NCI-H1417 treated with DMSO at 0.1 percent for 48 hours (cell line): ENCODE measurements around the gene ENAH.
"Not testable (repeated sequence)": the region's sequence is repeated elsewhere in the genome, so short reads cannot be mapped to it uniquely, and the experiment has no call there.

Experiments used
- DNase-seq: peaks from one replicate; lab custom pipeline; 2025; lab: John Stamatoyannopoulos, UW

Gene ENAH

DNA sequence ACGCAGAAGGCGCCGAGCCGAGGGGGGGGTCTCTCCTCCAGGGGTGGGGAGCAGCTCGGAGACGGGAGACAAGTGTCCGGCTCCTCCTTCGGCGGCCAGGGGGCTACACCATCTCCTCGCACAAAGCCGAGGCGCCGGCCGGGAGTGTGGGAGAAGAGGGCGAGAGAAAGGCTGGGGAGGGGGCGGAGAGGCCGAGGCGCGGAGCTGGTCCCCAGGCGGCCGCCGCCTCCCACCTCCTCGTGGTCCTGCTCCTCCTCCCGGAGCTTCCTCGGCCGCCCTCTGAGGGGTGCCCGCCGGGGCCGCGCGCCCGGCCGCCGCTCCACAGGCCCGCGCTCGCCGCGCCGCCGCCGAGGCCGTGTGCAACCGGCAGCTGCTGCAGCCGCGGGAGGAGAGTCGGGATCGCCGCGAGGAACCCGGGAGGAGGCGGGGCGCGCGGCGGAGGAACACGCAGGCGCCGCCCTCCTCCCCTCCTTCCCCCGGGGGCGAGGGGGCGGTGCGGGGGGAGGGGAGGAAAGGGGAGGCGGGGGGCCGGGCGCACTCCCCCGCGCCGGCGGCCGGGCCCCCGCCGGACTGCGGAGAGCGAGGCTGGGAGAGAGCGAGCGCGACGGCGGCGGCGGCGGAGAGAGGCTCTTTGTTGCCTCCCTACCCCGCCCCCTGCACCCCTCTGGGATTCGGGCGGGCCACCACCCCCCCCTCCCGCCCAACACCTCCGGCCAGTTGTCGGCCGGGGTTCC lies at the start of gene ENAH:
ENAH (minus strand) TSS at position 395 of the 734 bp plus-strand sequence. CDS start 433 bp downstream, outside the sequence.
- DNase-seq = peak; percentile 45

DNA sequence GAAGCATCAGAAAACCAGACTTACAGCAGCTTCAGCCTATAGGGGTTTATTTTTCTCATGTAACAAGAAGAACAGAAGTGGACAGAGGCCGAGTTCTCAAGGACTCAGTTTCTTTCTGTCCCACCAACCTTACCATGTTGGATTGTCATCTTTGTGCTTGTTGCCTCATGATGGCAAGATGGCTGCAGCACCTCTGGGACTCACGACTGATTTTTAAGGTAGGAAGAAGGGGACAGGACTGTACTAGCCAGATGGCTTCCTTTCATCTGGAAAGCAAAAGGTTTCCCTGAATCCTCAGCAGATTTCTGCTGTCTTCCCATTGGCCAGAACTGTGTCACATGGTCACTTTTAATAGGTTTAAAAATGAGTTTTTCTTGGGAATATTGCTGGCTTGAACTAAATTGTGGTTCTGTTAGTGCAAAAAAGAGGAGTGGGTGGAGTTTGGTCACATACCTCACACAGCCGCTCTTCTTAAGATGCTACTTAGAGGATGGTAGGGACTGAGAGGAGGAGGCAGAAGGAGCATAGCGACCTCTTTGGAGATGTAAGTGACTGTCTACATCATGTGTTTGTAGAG lies 48.1 kb upstream of the ENAH start:
- DNase-seq = no peak

GRCh38 chr1:225700164-225700821 lies 47.4 kb upstream of the ENAH start:
- no peak for DNase-seq

DNA sequence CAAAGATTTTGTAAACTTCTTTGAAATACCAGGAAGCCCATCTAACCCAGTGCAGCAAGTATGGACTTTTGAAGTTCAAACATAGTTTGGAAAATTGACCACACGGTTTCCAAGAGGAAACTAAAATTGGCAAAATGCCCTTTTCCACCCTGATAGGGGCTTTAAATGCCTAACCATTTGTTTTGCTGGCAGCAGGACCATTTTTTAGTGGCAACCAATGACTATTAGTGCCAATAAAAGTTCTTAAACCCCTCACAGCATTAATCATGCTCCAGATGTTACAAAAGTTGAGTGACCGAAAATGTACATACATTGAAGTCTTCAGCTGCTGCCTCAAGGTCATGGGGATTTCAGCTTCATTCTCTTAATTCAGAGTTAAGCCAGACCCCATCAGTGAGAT lies 46.4 kb upstream of the ENAH start:
- DNase-seq = no peak

DNA sequence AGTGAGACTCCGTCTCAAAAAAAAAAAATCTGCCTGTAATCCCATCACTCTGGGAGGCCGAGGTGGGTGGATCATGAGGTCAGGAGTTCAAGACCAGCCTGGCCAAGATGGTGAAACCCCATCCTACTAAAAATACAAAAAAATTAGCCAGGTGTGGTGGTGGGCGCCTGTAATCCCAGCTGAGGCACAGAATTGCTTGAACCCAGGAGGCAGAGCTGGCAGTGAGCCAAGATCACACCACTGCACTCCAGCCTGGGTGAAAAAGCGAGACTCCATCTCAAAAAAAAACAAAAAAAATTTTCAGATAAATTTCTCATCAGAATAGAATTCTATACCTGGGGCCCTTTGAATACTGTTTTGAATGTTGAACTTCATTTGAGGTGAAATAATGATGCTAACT lies 45.3 kb upstream of the ENAH start:
- not testable (repeated sequence) for DNase-seq

GRCh38 chr1:225697428-225697827 lies 44.5 kb upstream of the ENAH start:
- no peak for DNase-seq

- DNase-seq = no peak
Measured at GRCh38 chr1:225695578-225696337, 42.8 kb upstream of the ENAH start.

GRCh38 chr1:225694151-225694603 lies 41.3 kb upstream of the ENAH start:
- no peak for DNase-seq

DNA sequence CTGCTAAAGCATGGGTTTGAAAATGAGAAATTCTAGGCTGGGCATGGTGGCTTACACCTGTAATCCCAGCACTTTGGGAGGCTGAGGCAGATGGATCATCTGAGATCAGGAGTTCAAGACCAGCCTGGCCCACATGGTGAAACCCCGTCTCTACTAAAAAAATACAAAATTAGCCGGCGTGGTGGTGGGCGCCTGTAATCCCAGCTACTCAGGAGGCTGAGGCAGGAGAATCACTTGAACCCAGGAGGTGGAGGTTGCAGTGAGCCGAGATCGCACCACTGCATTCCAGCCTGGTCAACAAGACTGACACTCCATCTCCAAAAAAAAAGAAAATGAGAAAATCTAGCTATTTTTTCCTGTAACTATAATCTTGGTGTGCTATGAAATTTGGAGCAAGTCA lies 40.8 kb upstream of the ENAH start:
- DNase-seq = not testable (repeated sequence)

GRCh38 chr1:225693085-225693696 lies 40.3 kb upstream of the ENAH start:
- DNase-seq = no peak

- DNase-seq = no peak
Measured at GRCh38 chr1:225692517-225692879, 39.6 kb upstream of the ENAH start.

DNA sequence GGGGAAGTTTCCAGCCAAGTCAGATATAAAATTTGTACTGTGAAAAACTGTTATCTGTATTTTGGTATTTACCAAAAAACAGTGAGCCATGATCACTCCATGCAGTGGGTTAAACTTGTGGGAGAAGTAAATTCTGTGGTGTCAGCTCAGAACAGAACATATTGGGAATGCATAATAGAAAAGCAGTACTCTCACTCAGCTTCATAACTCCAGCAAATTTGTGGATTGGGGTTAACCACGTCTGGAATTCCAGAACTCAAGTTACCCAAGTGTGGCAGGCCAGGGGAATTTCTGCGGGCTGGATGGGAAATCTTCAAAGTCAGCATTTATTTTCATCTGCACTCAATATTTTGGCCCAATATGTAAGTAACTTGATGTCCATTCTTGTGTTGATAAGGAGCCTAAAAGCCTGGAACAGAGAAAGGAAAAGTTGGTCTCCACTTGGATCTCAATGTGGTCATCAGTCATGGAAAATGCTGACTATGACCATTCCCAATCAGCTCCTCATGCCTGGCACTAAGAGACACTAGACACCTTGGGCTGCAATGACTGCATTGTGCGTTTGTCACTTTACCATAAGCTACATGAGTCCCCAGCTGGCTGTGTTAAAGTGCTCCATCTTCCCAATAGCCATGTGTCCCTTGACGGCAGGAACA lies 39.1 kb upstream of the ENAH start:
- DNase-seq = no peak

DNA sequence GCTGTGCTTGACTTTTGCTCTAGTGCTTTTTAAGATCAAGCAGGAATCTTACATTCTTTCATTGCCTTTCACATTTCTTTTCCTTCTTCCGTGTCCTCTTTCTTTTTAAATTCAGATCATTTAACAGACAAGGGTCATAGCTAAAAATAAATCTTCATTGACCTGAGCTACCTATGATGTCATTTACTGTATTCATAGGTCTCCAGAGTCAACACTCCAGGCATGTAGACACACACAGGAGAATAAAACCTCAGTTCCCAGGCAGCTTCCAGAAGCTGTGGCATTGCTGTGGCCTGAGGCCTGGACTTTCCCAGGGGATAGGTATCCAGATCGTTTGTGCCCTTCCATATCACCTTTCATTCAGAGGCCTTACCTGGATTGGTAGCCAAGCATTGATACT lies 38.5 kb upstream of the ENAH start:
- DNase-seq = no peak

DNA sequence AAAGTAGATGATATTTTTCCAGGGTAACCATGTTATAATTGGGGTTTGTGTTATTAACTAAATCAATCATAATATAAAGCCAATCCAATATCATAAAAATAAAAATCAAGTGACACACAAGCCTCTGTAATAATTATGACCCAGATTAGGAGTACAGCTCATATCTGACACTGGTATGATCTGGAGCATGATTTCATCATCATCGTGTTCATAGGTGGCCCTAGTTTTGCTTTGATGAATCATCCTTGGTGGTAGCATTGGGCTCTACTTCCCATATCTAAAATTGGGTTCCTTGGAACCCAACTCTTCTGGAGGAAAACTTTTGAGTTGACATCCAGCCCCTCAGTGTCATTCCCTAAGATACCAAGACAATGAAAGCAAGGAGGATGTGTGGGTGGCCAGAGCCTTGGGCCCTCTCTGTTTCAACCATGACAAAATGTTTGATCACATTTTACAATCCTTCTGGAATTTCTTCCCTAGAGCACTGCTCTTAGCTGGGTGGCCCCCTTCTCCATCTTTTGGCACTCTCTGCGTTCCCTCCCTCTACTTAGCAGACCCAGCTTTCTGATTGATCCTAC lies 37.0 kb upstream of the ENAH start:
- no peak for DNase-seq

- no peak for DNase-seq
Measured at GRCh38 chr1:225688345-225688744, 35.4 kb upstream of the ENAH start.

GRCh38 chr1:225685476-225686176 lies 32.7 kb upstream of the ENAH start:
- no peak for DNase-seq

DNA sequence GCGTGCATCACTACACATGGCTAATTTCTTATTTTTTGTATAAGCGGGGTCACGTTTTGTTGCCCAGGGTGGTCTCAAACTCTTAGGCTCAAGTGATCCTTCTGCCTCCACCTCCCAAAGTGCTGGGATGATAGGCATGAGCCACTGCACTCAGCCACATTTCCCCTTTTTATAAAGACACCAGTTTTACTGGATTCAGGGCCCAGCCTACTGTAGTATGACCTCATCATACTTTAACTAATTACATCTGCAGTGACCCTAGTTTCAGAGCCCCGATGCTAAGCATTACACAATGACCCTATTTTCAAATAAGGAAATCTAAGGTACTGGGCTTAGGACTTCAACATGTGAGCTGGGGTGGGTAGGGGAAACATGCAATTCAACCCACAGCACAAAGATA lies 31.8 kb upstream of the ENAH start:
- DNase-seq = no peak

DNA sequence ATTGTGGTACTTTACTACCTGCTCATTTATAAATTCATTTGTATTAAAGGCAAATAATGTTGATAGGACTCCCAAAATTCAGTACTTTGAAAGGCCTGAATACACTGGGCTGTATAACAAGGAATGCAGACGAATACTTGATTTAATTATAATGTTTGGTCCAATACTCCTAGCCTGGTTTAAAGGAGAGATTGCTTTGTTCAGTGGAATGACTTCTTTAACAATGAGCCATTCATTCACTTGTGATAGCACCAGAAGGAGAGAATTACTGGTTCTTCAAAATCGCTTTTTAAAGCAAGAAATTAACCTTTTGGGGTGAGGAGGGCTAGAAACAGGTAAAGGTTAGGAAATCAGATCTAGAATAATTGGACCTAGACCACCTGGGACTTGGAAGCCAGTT lies 28.3 kb upstream of the ENAH start:
- DNase-seq = no peak

GRCh38 chr1:225678545-225678944 lies 25.6 kb upstream of the ENAH start:
- no peak for DNase-seq

GRCh38 chr1:225677350-225678124 lies 24.6 kb upstream of the ENAH start:
- DNase-seq = no peak
